Stomach (tissue), 9 donors: Measurements from ENCODE around the gene PDE4D. TPM values are rescaled to one million over a fixed set of nuclear protein-coding genes. Genes with fewer than 3 reads are reported as not detected.

Experiments used
- DNase-seq, 2 donors: peaks; one replicate each; pipeline versions ENCODE4 v3.0.0 to v3.0.0-alpha.2; 2013 to 2019
- H3K27ac ChIP-seq, 5 donors: fragments of 200-600 bp in 4 of 5; sonication (generic) in 4 of 5; one replicate each; pipeline ENCODE4 v1.5.1; 2013 to 2019; ENCODE audit warnings: mild to moderate bottlenecking in 1 of 5, moderate library complexity in 1 of 5
- H3K27me3 ChIP-seq, 3 donors: fragments of 200-600 bp; sonication (generic); one replicate each; pipeline ENCODE4 v1.5.1; 2017 to 2019; ENCODE audit warnings: mixed run types in 1 of 3
- H3K36me3 ChIP-seq, 4 donors: fragments of 200-600 bp; sonication (generic); 1 replicate in 3 of 4; 2 replicates in 1 of 4; pipeline ENCODE4 v1.5.1; 2016 to 2019
- H3K4me1 ChIP-seq, 4 donors: fragments of 200-600 bp; sonication (generic); one replicate each; pipeline ENCODE4 v1.5.1; 2016 to 2019
- H3K4me3 ChIP-seq, 4 donors: fragments of 200-600 bp; sonication (generic) in 3 of 4; one replicate each; pipeline ENCODE4 v1.5.1; 2016 to 2019; ENCODE audit warnings: mild to moderate bottlenecking in 1 of 4
- H3K9me3 ChIP-seq, 4 donors: fragments of 200-600 bp; sonication (generic); one replicate each; pipeline ENCODE4 v1.5.1; 2016 to 2019
- EP300 ChIP-seq: sonication (generic); formaldehyde crosslinking; IDR thresholded peaks from one replicate; pipeline ENCODE4 v1.6.1; 2017; ENCODE audit warnings: antibody characterized with exemption
- POLR2A ChIP-seq, 4 donors: fragments of 450-650 bp; IDR thresholded peaks; one replicate each; pipeline ENCODE4 v1.6.1; 2016; ENCODE audit warnings: antibody characterized with exemption in 4 of 4, control low read depth in 2 of 4, mild to moderate bottlenecking in 1 of 4, moderate library complexity in 1 of 4
- POLR2AphosphoS5 ChIP-seq, 3 donors: sonication (generic); formaldehyde crosslinking; IDR thresholded peaks; one replicate each; pipeline ENCODE4 v1.6.1; 2016; ENCODE audit warnings: antibody characterized with exemption in 3 of 3
- WGBS, 5 donors: extraction: QIAGEN DNeasy Blood & Tissue Kit in 3 of 5; methylation state at CpG; one replicate each; pipeline versions ENCODE4 v1.1.5 to v1.1.7; 2013 to 2018; 5-methylcytosine and 5-hydroxymethylcytosine counted together
- intact Hi-C: fragments of 100-400 bp; cut with DNase I; formaldehyde crosslinking; loops from one replicate; pipeline ENCODE4 v1.15.1; 2023; ENCODE audit warnings: low total_unique reads
- polyA plus RNA-seq, 3 donors: library from polyadenylated mRNA; stranded (reverse); fragments of 200-250 nt; gene quantifications; one replicate each; pipeline ENCODE4 v1.2.3, GENCODE V29; 2013
- total RNA-seq, 5 donors: library from RNA; depleted of rRNA; stranded (reverse); fragments of >200 nt; gene quantifications; one replicate each; pipeline versions ENCODE4 v1.1.0 to v1.2.3, GENCODE V29; 2014 to 2016
- TF ChIP-seq, protein P1 (sequence below), 7 experiments: fragments of 450-650 bp in 4 of 7; fragments of 200-600 bp in 3 of 7; sonication (generic) in 3 of 7; IDR thresholded peaks; one replicate each; pipeline ENCODE4 v1.5.1; 2016 to 2019; ENCODE audit warnings: antibody characterized with exemption in 7 of 7, control low read depth in 2 of 7, mild to moderate bottlenecking in 1 of 7
- donor health status: healthy with polysubstance abuse.
- donor health status: Bipolar disorder and iron deficiency.
- donor health status: healthy.

Gene PDE4D
- total and polyA plus RNA-seq, 8 donors: 3.1 to 147 (median 97.3) TPM

DNA sequence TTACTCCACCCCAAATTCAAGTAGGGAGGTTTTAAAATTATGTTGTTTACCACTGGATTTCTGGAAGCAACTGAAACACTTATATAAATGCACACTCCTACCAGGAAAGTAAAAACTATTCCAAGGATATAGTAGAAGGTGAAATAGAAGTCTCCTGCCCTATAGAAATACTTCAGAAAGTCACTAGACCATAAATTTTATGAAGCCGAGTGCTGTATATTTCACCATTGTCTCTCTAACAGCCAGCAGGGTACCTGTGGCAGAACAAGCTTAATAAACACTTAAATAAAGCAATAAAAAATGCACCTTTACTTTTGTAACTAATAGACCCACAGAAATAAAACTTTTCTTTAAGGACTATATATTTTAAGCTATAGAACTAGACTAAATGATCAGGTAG, 631.6 kb downstream of the PDE4D start:
- TF ChIP-seq, protein P1, sequence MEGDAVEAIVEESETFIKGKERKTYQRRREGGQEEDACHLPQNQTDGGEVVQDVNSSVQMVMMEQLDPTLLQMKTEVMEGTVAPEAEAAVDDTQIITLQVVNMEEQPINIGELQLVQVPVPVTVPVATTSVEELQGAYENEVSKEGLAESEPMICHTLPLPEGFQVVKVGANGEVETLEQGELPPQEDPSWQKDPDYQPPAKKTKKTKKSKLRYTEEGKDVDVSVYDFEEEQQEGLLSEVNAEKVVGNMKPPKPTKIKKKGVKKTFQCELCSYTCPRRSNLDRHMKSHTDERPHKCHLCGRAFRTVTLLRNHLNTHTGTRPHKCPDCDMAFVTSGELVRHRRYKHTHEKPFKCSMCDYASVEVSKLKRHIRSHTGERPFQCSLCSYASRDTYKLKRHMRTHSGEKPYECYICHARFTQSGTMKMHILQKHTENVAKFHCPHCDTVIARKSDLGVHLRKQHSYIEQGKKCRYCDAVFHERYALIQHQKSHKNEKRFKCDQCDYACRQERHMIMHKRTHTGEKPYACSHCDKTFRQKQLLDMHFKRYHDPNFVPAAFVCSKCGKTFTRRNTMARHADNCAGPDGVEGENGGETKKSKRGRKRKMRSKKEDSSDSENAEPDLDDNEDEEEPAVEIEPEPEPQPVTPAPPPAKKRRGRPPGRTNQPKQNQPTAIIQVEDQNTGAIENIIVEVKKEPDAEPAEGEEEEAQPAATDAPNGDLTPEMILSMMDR (IDR thresholded peaks at IDR 0.05): no peak
- no peak for TF ChIP-seq POLR2A (IDR thresholded peaks at IDR 0.05)
- no peak for TF ChIP-seq POLR2AphosphoS5 (IDR thresholded peaks at IDR 0.05)
- no peak for TF ChIP-seq EP300
- WGBS, 5 donors: 81 to 98% (median 96%) methylated on average over 1 of the region's 1 CpG
- H3K4me3 ChIP-seq: no peak overlapping the region
- H3K9me3 ChIP-seq: no peaks in the 10 kb centered on the region
- no peaks in the 10 kb centered on the region for H3K27me3 ChIP-seq
- peak overlapping the region in 1 of 5 donors; percentile 10 for H3K27ac ChIP-seq
- peaks cover 0 to 70% (median 28%) of the 10 kb centered on the region in 4 donors for H3K4me1 ChIP-seq
- no peak for DNase-seq
- intact Hi-C loops: no loop called here
- no peaks in the 10 kb centered on the region for H3K36me3 ChIP-seq

DNA sequence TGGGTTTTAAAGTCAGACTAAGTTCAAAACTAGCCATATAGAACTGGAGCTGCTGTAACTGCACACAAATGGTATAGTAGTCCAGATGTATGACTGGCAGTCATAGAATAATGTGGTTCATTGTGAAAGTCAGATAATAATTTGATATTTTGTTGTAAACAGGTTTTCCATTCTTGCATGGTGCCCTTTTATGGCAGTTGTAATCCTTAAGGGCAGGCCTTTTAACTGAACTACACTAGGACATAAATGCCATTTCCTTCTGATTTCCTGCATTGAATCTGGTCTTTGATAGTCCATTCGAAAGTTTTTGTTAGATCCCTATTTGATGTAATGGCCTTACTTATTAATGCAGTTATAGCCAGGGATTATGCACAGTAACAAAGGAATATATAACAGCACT, 632.6 kb downstream of the PDE4D start:
- no peaks in the 10 kb centered on the region for H3K9me3 ChIP-seq
- 64 to 71% (median 69%) methylated on average over 1 of the region's 1 CpG for WGBS, 5 donors
- H3K4me1 ChIP-seq: peaks cover 0 to 70% (median 26%) of the 10 kb centered on the region in 4 donors
- no peak overlapping the region for H3K27ac ChIP-seq
- H3K36me3 ChIP-seq: no peaks in the 10 kb centered on the region
- H3K4me3 ChIP-seq: no peak overlapping the region
- H3K27me3 ChIP-seq: no peaks in the 10 kb centered on the region
- TF ChIP-seq POLR2A (IDR thresholded peaks at IDR 0.05): no peak
- no peak for TF ChIP-seq POLR2AphosphoS5 (IDR thresholded peaks at IDR 0.05)
- no peak for TF ChIP-seq EP300
- TF ChIP-seq, protein P1 (IDR thresholded peaks at IDR 0.05): no peak
- intact Hi-C loops: no loop called here
- DNase-seq: no peak

DNA sequence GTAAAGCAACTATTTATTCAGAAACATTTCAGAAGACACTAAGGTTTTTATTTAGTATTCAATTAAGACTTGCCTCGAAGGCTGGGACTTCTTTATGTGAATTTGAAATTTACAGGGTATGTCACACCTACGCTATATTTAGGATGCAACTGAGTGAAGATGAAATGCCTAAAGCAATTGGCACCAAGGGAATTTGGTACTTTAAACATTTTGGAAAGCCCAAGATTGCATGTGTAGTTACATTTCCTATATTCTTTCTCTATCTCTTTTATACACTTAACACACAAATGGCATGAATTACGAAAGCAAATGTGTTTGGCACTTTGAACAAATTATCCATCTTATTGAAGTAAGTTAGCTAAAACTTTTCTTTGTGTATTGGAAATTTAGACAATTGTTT, 633.3 kb downstream of the PDE4D start:
- intact Hi-C loops: no loop called here
- 90 to 97% (median 95%) methylated on average over 3 of the region's 3 CpGs for WGBS, 5 donors
- TF ChIP-seq POLR2AphosphoS5 (IDR thresholded peaks at IDR 0.05) (no peak), POLR2A (IDR thresholded peaks at IDR 0.05) (no peak)
- TF ChIP-seq, protein P1 (IDR thresholded peaks at IDR 0.05): no peak
- Histone ChIP-seq H3K27ac (no peak overlapping the region), H3K4me1 (peaks cover 0 to 67% (median 26%) of the 10 kb centered on the region in 4 donors), H3K4me3 (no peak overlapping the region), H3K36me3 (no peaks in the 10 kb centered on the region), H3K27me3 (no peaks in the 10 kb centered on the region), H3K9me3 (no peaks in the 10 kb centered on the region)
- DNase-seq: no peak

DNA sequence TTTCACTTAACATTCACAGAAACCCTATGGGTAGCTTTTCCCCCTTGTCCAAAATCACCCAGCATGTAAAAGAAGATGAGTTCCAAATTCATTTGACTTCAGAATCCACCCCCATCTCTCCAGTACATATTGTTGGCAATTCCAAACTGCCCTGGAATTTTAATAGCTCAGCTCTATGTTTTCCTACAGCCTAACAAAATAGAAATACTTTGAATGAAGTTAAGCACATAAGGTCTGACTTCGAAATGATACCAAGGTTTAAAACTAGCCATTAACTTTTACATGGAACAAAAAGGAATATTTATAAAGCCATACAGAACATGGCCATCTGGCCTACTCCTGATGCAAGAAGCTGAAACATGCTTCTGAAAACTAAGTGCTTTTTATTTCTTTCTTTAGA, 634.3 kb downstream of the PDE4D start:
- no peak for DNase-seq
- no peak for TF ChIP-seq POLR2AphosphoS5 (IDR thresholded peaks at IDR 0.05)
- no peak for TF ChIP-seq EP300
- TF ChIP-seq, protein P1 (IDR thresholded peaks at IDR 0.05): no peak
- no peak for TF ChIP-seq POLR2A (IDR thresholded peaks at IDR 0.05)

More for the DNA sequence above, 634.3 kb downstream of the PDE4D start:
- WGBS, 5 donors: 63 to 87% (median 83%) methylated on average over 1 of the region's 1 CpG
- Histone ChIP-seq H3K27ac (peak overlapping the region in 1 of 5 donors; percentile 1), H3K4me1 (peaks cover 0 to 58% (median 23%) of the 10 kb centered on the region in 4 donors), H3K27me3 (no peaks in the 10 kb centered on the region), H3K36me3 (no peaks in the 10 kb centered on the region), H3K9me3 (no peaks in the 10 kb centered on the region), H3K4me3 (no peak overlapping the region)
- intact Hi-C loops: no loop called here
